HG02970 (cell line): ENCODE measurements around the gene DLG2.

ENCODE experiments used
- ATAC-seq: cut with Tn5 transposase; IDR thresholded peaks from one replicate; pipeline ENCODE4 v1.9.1; 2021; ENCODE audit warnings: mild to moderate bottlenecking, moderate library complexity, moderate number of reproducible peaks; ENCODE audit not compliant: unreplicated experiment, low FRiP score

The DLG2 gene

DNA sequence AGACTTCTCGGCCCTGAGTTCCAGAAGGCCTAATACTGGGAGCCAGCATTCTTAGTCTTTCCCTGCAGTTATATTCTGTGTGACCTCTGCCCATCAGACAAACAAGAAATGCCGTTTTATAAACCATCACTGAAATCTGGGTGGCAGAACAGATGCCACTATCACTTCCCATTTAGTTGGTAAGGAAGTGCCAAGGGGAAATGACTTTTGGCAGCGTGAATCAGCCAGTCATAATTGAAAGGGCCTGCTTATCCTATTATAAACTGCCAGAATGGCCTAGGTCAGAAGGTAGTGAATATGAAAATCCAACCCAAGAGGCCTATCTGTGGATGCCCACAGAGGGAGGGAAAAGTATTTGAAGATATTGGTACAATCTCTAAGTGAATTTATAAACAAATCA lies 1694.1 kb downstream of the DLG2 start:
- no peak for ATAC-seq

DNA sequence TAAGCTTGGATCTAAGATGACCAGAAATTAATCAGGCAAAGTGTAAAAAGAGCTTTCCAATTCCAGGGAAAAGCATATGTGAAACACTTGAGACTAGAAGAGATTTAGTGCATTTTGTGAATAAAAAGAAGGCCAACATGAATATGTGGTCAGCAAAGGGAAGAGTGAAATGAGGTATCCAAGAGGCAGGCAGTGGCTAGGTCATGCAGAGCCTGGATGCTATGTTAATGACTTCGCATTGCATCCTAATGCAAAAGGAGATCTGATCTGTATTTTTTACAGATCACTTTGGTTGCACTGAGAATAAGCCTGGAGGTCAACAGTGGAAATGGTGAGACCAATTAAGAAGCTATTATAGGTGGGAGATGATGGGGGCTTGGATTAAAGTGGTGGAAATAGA lies 1699.7 kb downstream of the DLG2 start:
- no peak for ATAC-seq

DNA sequence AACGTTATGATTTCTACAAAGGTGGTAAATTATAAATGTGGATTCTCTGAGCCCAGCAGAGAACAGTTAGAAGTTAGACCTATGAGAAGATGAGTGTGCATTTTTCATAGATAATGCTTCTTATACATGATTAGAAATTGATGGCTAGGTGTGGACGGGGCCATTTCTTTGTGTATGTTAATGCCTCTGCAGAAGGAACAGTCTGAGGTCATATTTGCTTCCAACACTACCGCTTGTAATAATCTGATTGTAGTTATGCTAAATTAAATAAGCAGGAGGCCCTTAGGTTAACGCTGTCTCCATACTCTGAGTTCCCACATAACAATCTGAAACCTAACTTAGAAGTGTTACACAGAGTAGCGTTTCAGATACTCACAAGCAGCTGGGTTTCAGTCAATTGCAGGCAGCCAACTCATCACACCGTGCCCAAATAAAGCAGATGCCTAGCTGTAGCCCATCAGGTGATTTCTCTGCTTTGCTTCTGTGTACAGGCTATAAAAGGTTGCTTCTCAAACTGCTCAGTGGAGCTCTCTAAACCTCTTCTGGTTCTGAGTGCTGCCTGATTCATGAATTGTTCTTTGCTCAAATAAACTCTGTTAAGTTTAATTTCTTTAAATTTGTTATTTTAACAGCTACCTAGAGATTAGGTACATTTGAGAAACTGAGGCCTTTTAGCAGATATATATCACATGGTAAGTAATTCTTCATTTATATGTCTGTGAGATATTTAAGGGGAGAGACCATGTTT lies 1702.2 kb downstream of the DLG2 start:
- no peak for ATAC-seq

DNA sequence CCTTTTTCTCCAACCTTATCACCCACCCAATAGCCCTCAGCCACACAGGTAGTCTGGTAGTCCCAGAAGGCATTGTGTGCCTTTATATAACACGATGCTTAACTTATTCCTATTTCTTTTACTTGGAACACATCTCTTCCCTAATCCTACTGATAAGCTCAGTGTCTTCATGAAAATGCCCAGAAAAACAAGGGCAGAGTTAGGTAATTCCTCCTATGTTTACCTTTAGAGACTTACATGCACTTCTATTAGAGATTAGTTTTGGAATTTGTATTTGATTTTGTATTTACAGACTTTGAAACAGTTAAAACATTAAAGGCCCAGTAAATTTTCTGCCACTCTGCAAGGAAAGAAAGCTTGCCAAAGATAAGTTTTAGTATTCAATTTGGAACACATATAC lies 1703.2 kb downstream of the DLG2 start:
- ATAC-seq = no peak

DNA sequence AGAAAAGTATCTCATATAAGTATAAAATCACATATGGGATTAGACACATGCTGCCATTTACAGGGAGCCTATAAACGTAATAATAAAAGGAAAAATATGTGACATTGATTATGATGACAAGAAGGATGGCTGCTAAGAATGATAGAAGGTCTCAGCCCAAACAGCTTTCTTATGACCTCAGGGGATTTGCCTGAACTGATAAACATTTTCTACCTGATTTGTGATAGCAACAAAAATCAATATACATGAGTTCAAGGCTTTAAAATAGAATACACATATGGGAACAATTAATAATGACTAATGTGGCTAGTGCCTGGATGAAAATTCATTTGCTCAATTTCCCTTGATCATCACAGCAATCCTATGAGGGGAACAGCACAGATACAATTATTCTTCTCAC lies 1704.2 kb downstream of the DLG2 start:
- ATAC-seq = no peak

DNA sequence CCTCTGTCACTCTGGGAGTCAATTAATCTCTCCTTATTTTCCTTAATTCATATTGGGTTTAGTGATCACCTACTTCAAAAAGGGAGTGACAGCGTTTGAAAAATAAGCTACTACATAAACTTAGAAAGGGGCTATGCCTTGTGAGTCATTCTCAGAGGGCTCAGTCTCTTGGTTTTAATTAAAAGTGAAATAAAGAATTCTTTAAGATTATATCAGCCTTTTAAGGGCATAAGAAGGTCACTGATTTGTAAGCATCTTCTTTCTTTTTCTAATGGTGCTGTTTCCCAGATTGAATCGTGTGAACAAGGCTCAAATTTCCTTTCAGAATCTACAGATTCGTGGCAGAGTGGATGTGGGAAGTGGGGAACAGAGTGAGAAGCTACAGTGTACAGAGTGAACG lies 1704.8 kb downstream of the DLG2 start:
- ATAC-seq = no peak

DNA sequence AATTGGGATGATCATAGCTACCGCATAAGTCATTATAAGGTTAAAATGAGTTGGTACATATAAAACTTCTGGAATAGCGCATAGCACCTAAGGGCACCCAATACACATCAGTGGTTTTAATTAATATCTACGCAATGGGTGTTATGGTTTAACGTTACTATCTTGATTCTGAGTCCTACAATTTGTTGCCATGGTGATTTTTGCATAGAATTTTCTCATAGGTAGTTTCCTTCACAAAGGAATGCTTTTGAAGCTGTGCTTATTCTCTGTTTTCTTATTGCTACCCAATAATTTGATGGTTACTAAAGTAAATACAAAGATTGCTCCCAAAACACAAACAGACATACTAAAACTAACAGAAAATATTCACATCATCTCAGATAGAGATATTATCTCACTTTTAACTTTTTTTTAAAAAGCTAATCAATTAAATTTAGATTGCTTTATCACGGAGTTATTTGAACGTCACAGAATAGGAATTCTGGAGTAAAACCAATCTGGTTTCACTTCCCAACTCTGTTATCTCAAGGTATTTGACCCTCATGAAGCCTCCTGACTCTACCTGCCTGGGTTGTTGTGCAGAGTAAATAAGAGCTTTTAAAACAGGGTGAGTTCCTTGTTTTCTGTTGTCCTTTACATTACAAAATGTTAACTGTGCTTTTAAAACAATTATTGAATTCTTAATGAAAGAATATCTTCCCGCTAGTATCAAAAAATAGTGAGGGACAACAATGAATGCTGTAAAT lies 1705.5 kb downstream of the DLG2 start:
- ATAC-seq = no peak

DNA sequence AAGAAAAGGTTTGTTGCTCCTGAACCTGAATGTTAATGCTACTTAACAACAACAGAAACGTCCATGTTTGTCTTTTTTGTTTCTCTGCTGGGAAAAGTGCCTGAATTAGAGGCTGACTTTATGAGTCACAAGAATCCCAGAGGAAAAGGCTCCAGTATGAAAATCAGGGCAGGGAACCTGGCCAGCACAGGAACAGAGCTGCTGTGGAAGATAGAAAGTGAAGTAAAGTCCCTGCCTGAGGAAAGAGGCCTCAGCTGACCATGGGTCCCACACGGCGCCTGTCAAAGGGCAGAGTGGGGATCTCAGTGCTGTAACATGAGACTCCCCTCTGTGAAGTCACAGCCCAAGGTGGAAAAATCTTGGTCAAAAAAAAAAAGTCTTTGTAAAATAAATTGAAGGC lies 1708.7 kb downstream of the DLG2 start:
- ATAC-seq = no peak

DNA sequence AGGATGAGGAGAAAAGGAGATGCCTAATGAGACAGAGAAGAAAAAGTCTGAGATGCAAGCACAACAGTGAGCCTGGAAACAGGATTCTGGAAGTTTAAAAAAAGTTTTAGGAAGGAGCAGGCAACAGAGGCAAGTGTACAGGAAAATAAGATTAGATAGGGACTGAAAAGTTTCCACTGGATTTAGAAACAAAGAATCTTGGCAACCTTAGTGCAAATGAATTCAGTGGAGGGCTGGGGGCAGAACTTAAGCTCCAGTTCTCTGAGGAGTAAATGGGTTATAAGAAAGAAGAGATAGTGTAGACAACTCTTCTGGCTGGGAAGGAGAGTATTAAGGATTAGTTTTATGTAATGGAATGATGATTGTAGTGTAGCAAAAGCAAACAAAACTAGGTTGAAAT lies 1712.1 kb downstream of the DLG2 start:
- no peak for ATAC-seq

DNA sequence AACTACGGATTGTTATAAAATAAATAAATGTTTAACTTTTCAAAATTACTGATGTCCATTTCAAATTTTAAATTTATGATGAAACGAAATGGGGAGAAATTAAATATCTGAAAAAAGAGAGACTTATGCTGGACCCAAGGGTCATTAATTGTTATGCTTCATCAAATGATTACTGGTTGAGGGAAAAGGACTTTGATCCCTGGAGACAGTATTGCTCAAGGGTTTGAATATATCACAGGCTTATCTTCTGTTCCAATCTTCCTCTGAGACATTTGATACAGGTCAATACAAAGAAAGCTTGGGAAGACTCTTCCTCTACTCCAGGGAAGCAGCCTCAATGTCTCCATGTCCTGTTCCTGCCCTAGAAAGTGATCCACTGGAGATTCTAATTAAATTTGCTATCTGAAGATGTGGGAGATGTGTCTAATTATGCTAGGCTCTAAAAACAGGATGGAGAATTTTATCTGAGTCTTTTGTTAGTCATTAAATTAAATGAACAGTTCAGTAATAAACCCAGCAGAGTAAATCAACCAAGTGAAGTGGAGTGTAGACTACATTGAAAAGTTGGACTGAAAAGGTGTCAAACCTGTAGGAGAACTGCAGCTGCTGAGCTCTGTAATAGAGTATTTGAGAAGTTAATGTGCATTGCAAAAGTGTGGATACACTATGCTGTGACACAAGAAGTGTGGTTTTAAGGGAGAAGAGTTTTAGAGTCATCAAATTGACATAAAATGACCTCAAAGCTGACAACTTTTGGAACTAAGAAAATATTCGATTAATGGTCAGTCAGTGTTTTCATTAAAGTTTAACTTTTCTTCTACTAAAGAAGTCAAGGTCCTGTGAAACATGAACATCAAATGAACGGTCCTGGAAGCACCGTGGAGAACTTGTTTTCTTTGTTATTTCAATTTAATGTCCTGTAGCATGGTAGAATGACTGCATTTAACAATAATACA lies 1717.3 kb downstream of the DLG2 start:
- ATAC-seq = no peak

DNA sequence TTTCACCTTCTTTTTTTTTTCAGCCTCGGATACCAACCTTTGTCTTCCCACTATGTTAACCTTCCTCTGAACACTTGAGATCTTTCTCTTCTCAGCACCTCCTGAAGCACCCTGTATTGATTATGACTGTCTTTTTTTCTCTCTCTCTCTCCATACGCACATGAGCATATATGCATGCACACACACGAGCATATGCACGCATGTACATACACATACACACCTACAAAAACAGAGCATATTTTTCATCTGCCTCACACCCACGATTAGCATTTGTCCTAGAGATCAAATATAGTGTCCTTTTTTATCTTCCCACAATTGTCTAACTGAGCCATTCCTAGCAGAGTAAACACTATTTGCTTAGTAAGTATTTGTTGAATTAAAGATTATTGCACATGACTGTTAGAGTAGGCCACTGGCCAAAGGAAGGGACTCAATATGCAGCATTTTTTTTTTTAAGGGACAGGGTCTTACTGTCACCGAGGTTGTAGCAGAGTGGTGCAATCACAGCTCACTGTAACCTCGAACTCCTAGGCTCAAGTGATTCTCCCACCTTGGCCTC lies 1718.8 kb downstream of the DLG2 start:
- ATAC-seq = no peak

DNA sequence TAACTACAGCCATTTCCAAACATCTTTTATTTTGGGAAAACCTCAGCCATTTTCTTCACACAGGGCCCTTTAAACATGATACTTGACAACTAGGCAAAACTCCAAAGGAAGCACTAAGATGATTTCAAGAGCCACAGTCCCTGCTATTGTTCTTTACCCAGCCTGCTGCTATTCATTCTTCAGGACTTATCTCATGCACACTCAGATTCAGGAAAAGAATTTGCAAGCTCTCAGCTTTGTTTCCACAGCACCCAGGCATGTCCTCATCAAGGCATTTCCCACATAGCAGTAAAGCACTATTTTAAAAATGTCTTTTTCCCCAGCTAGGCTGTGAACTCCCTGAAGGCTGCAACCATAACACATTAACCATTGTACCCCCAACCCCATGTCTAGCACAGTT lies 1731.6 kb downstream of the DLG2 start:
- ATAC-seq = no peak

DNA sequence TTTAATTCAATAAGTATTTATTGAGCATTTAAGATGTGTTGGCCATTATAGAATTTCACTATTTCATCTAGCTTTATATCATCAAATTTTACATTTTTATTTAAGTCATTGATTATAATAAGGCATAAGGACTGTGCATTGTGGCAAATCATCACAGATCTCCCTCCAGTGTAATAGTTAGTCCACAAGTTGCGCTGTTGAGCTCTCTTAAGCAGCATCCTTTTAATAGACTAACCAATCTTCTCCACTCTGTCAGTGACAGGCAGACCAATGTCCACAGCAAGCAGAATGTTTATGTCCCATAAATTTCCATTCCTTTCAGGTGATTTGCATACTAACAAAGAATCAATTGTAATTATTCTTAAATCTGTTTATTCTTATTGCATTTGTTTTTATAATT lies 1745.7 kb downstream of the DLG2 start:
- ATAC-seq = no peak

DNA sequence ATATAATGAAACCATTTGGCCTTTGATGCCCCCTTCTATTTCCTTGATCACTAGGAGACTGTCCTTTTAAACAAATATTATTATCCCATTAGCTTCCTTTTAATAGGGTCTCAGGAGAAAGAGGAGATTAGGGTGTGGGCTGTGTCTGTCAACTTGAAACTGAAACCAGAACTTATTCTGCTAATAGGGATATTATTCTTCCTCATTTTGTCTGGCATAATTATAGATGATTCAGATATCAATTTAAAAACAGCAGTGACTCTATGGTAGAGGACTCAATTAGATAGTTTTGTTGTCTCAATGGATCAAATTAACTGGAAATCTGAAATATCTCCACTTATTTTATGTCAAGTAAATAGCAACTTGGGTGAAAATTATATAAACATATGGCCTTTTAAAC lies 1756.1 kb downstream of the DLG2 start:
- no peak for ATAC-seq

DNA sequence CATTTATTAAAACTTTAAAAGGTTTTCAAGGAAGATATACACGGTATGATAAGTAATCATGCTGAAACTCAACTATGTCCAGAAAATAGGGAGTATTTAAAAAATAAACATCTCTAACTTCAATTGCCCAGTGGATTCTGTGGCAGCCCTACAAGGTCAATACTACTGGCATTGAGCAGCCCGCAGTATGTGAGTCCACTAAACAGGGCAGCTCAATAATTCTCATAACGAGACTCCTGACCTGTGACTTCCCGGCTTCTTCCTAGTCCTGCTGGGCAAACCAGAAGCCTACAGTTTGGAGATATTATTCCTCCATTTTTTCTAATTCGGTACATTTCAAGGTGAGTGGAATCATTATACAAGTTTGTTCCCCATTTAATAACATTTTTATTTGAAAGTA lies 1760.5 kb downstream of the DLG2 start:
- no peak for ATAC-seq

DNA sequence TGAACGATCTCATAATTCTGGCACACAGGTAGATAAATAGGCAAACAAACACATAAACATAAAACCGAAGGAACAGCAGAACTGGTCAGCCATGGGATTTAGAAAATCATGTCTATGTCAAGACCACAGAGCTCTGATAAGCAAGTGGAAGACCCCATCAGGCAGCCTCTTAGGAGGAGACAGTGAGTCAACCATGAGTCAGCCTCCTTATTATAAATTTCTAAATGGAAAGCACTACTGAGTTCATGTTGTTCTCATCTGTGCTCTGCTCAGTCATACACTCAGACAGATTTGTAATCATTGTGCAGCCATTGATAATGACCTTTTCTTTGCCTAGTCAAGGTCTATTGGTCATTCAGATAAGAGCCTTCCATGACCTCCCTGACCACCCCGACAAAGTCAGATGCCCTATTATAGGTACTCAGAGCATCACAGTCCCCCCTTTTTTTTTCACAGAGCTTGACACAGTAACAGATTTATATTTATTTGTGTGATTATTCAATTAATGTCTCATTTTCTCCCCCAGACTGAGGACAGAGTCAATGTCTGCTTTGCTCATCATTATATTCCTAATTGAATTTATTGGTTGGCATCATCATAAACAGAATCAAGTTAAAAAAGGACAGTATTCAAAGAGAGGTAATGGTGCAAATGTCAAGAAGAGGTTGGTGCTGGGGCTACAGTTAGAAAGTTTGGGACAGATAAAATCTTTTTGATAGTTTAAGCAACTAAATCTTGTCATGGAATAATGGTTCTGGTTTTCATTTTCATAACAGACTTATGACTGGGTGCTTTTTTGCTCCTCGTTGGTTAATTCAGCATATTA lies 1761.3 kb downstream of the DLG2 start:
- ATAC-seq = no peak

DNA sequence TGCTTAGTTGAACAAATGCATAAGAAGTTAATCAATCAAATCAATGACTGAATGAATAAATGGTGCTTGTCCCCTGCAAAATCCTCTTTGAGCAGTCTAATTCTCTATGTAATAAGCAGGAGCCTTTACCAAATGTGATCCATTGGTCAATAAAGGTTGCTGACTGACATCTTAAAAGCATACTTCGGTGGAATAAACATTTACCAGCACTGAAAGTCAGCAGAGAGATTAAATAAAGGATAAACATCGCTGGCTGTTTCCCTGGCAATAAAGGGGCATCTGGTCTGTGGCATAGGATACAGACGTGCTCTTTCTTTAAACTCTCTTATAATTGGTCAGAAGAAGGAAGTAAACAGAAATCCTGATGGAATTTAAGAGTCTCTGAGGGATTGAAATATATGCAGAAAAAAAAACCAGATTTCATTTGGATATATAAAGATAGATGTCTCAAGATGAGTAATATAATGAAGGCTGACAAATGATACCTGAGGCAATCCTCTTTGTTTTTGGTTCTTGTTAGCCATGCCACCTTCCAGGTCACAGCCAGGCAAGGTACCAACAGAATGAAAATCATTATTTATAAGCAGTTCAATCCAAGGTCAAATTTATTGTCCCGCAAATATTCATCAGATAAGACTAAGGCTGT lies 1762.6 kb downstream of the DLG2 start:
- no peak for ATAC-seq

DNA sequence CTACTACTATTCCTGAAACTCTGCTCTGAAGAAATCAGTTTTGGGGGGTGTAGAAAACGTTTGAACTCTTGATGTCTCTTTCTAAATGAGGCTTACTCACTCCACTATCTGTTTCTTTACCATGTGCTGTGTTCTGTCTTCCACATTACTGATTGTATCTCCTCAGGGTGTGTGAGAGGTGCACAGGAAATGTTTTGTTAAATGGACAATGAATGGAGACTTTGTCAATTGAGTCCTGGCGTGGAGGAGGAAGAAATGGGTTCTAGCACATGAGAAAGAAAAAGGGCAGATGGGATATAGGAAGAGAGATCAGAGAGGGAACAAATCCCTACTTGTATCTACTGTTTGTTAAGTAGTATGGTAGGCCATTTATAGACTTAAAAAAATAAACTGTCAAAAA lies 1763.9 kb downstream of the DLG2 start:
- no peak for ATAC-seq

DNA sequence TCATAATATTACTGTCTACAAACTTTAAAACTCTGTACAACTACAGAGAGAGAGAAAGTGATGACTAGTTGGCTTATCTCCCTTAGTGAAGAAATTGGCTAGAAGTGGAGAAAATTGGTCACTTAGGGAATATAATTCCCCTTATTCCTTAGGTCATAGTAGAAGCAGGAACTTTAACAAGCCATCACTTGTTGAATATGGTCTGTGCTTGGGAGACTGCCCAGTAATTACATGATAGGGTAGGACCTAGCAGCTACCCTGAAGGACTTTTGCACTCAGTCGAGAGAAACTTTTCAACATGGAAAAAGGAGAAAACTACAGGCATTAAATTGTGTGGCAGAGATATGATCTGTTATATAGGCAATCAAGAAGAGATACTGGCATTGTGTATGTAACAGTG lies 1764.5 kb downstream of the DLG2 start:
- ATAC-seq = no peak
